Measurements from ENCODE around the gene KIF2B. TPM values are rescaled to one million over a fixed set of nuclear protein-coding genes. Genes with fewer than 3 reads are reported as not detected.
"Not testable (repeated sequence)": the region's sequence is repeated elsewhere in the genome, so short reads cannot be mapped to it uniquely, and the experiment has no call there.

KIF2B gene
- total RNA-seq, 3 donors from 2014 or later = not detected

GRCh38 chr17:53834771-53835170 lies 12.0 kb downstream of the KIF2B start:
- peaks cover 11% of the 10 kb centered on the region for H3K9me3 Mint-ChIP-seq
- H3K4me1 Mint-ChIP-seq (ENCODE audit: low read depth); H3K4me3 Mint-ChIP-seq; ATAC-seq; DNase-seq; H3K36me3 Mint-ChIP-seq (ENCODE audit: insufficient read depth); H3K27me3 Mint-ChIP-seq (ENCODE audit: low read depth): not testable (repeated sequence)

DNA sequence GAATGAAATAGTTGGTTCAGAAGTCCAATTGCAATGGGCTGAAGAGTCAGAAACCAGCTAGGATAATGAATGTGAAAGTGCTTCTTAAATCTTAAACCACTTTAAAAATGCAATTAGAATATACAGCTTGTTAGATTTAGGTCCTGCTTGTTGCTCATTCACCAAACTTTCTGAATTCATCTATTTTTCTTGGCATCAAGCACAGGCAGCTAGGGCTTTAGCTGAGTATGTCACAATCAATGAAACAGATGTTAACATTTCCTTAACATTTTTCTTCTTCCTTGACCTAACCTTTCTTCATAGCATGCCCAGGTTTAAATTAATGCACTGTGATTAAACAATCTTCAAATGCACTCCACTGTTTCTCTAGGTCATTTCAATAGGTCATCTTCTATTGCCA lies 14.4 kb downstream of the KIF2B start:
- Mint-ChIP-seq H3K9me3 (peaks cover 11% of the 10 kb centered on the region), H3K27me3 (ENCODE audit: low read depth) (no peaks in the 10 kb centered on the region), H3K36me3 (ENCODE audit: insufficient read depth) (no peaks in the 10 kb centered on the region), H3K4me3 (no peak overlapping the region), H3K4me1 (ENCODE audit: low read depth) (no peaks in the 10 kb centered on the region)
- ATAC-seq (no peak), DNase-seq (no peak)

GRCh38 chr17:53844491-53845107 lies 21.9 kb downstream of the KIF2B start:
- no peaks in the 10 kb centered on the region for H3K27me3 Mint-ChIP-seq (ENCODE audit: low read depth)
- DNase-seq (no peak), ATAC-seq (no peak)
- no peak overlapping the region for H3K4me3 Mint-ChIP-seq
- H3K36me3 Mint-ChIP-seq (ENCODE audit: insufficient read depth) = no peaks in the 10 kb centered on the region
- H3K4me1 Mint-ChIP-seq (ENCODE audit: low read depth) = no peaks in the 10 kb centered on the region
- peaks cover 5% of the 10 kb centered on the region for H3K9me3 Mint-ChIP-seq

GRCh38 chr17:53871128-53871527 lies 48.4 kb downstream of the KIF2B start:
- H3K36me3 Mint-ChIP-seq (ENCODE audit: insufficient read depth); H3K4me3 Mint-ChIP-seq; H3K4me1 Mint-ChIP-seq (ENCODE audit: low read depth); ATAC-seq; DNase-seq; H3K27me3 Mint-ChIP-seq (ENCODE audit: low read depth): not testable (repeated sequence)
- peaks cover 10% of the 10 kb centered on the region for H3K9me3 Mint-ChIP-seq
